Gastrocnemius medialis (tissue), 4 donors: ENCODE results near the gene RNF4.

ENCODE experiments used
- POLR2A ChIP-seq, 2 donors: fragments of 450-650 bp; IDR thresholded peaks; one replicate each; pipeline ENCODE4 v1.6.1; 2017; ENCODE audit warnings: antibody characterized with exemption in 2 of 2, mild to moderate bottlenecking in 2 of 2, moderate library complexity in 2 of 2
- TF ChIP-seq, protein P1 (sequence below), 5 experiments: fragments of 450-650 bp in 3 of 5; fragments of 200-600 bp in 2 of 5; sonication (generic) in 2 of 5; IDR thresholded peaks in 4 of 5; conservative IDR thresholded peaks in 1 of 5; 1 replicate in 4 of 5; 2 replicates in 1 of 5; pipeline ENCODE4 v1.5.1; 2016 to 2019; ENCODE audit warnings: antibody characterized with exemption in 5 of 5, mild to moderate bottlenecking in 3 of 5, moderate library complexity in 3 of 5

DNA sequence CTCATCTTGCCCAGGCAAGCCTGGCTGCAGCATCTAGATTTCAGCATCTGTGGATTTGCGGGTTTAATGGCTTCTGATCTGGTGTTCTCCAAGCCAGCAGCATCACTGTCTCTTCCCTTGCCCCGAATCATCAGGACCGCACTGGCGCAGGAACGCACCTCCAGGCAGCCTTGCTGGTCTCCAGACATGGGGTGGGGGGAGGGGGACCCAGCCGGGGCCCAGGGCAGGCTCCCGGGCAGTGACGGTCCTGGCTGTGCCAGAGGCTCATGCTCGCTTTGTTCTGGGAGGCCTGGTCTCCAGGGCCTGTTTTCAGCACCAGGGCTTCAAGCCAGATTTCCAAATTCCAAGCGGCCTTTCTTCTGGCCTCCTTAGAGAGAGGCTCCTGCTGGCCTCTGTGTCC is 45.2 kb upstream of the RNF4 start:
- TF ChIP-seq, protein P1, sequence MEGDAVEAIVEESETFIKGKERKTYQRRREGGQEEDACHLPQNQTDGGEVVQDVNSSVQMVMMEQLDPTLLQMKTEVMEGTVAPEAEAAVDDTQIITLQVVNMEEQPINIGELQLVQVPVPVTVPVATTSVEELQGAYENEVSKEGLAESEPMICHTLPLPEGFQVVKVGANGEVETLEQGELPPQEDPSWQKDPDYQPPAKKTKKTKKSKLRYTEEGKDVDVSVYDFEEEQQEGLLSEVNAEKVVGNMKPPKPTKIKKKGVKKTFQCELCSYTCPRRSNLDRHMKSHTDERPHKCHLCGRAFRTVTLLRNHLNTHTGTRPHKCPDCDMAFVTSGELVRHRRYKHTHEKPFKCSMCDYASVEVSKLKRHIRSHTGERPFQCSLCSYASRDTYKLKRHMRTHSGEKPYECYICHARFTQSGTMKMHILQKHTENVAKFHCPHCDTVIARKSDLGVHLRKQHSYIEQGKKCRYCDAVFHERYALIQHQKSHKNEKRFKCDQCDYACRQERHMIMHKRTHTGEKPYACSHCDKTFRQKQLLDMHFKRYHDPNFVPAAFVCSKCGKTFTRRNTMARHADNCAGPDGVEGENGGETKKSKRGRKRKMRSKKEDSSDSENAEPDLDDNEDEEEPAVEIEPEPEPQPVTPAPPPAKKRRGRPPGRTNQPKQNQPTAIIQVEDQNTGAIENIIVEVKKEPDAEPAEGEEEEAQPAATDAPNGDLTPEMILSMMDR (IDR thresholded peaks at IDR 0.05 in 4 of 5, conservative IDR thresholded peaks at IDR 0.05 in 1 of 5): no peak
- no peak for TF ChIP-seq POLR2A (IDR thresholded peaks at IDR 0.05)
